Spleen (tissue), 7 donors: ENCODE data around the gene HMGXB4.

ENCODE experiments used
- POLR2A ChIP-seq, 3 donors: fragments of 450-650 bp; IDR thresholded peaks; one replicate each; pipeline ENCODE4 v1.5.1; 2017; ENCODE audit warnings: antibody characterized with exemption in 3 of 3, mild to moderate bottlenecking in 1 of 3
- POLR2AphosphoS5 ChIP-seq, 3 donors: sonication (generic); formaldehyde crosslinking; IDR thresholded peaks; one replicate each; pipeline ENCODE4 v1.5.1; 2017; ENCODE audit warnings: antibody characterized with exemption in 3 of 3
- TF ChIP-seq, protein P1 (sequence below), 11 experiments: fragments of 200-600 bp in 7 of 11; fragments of 450-650 bp in 4 of 11; sonication (generic) in 4 of 11; IDR thresholded peaks in 8 of 11; conservative IDR thresholded peaks in 3 of 11; 1 replicate in 7 of 11; 2 replicates in 4 of 11; pipeline versions ENCODE4 v1.4.0 to v1.8.0; 2016 to 2021; ENCODE audit warnings: antibody characterized with exemption in 11 of 11, inconsistent platforms in 4 of 11, mild to moderate bottlenecking in 1 of 11
- donor health status: DM: no; HTN: no; CAD: no; lungs with moderate emphysema.
- donor health status: DM: no; HTN: no; CAD: no.
- donor health status: DM: no; HTN: no; CAD: no.

DNA sequence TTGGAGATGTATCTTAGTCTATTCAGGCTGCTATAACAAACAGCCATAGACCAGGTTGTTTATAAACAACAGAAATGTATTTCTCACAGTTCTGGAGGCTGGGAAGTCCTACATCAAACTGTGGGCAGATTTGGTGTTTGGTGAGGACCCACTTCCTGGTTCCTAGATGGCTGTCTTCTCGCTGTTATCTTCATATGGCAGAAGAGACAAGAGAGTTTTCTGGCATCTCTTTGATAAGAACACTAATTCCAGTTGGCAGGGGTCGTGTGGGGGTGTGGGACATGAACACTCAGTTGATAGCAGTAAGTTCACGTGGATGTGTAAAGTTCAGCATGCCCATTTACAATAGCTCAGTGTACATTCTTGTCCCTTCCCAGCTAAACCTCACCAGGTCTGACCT, 41.3 kb upstream of the HMGXB4 start:
- TF ChIP-seq, protein P1, sequence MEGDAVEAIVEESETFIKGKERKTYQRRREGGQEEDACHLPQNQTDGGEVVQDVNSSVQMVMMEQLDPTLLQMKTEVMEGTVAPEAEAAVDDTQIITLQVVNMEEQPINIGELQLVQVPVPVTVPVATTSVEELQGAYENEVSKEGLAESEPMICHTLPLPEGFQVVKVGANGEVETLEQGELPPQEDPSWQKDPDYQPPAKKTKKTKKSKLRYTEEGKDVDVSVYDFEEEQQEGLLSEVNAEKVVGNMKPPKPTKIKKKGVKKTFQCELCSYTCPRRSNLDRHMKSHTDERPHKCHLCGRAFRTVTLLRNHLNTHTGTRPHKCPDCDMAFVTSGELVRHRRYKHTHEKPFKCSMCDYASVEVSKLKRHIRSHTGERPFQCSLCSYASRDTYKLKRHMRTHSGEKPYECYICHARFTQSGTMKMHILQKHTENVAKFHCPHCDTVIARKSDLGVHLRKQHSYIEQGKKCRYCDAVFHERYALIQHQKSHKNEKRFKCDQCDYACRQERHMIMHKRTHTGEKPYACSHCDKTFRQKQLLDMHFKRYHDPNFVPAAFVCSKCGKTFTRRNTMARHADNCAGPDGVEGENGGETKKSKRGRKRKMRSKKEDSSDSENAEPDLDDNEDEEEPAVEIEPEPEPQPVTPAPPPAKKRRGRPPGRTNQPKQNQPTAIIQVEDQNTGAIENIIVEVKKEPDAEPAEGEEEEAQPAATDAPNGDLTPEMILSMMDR (IDR thresholded peaks at IDR 0.05 in 8 of 11, conservative IDR thresholded peaks at IDR 0.05 in 3 of 11) = no peak
- no peak for TF ChIP-seq POLR2A (IDR thresholded peaks at IDR 0.05)
- TF ChIP-seq POLR2AphosphoS5 (IDR thresholded peaks at IDR 0.05) = no peak
